BJ (cell line): ENCODE measurements around the gene AJAP1. TPM values are rescaled to one million over a fixed set of nuclear protein-coding genes. Genes with fewer than 3 reads are reported as not detected.

Source experiments
- CTCF ChIA-PET: fragments of 350-600 bp; formaldehyde crosslinking; extraction: SDS; loops from one replicate; lab custom pipeline; 2021; ENCODE audit warnings: antibody characterized with exemption, inconsistent platforms; lab: Yijun Ruan, JAX
- POLR2A ChIA-PET: fragments of 300-600 bp; sonication (Branson Sonifier 250); formaldehyde crosslinking; extraction: SDS; loops from one replicate; lab custom pipeline; 2021; ENCODE audit warnings: antibody characterized with exemption; lab: Charles Lee
- DNase-seq: peaks from one replicate; pipeline ENCODE4 v3.0.0-alpha.2; 2011; ENCODE audit warnings: low read depth
- H3K27me3 ChIP-seq: 2 replicates; pipeline ENCODE4 v1.6.0; 2011; ENCODE audit warnings: low read length; ENCODE audit not compliant: control insufficient read depth, insufficient read depth
- H3K36me3 ChIP-seq: 2 replicates; pipeline ENCODE4 v1.5.1; 2011; ENCODE audit warnings: low read length; ENCODE audit not compliant: control insufficient read depth, insufficient read depth
- H3K4me3 ChIP-seq: 2 replicates; pipeline ENCODE4 v1.5.1; 2011; ENCODE audit warnings: low read depth, mild to moderate bottlenecking, control low read depth, low read length
- polyA plus RNA-seq: library from polyadenylated mRNA; depleted of rRNA; stranded (reverse); fragments of >200 nt; gene quantifications from 2 replicates; pipeline ENCODE4 v1.2.3, GENCODE V29; 2011
- TF ChIP-seq, protein P1 (sequence below): IDR thresholded peaks from 2 replicates; pipeline ENCODE4 v1.5.1; 2011; ENCODE audit warnings: low read depth, mild to moderate bottlenecking, control low read depth, inconsistent platforms, low read length, moderate library complexity; ENCODE audit not compliant: insufficient read depth

AJAP1 gene
- polyA plus RNA-seq, 1 experiment = 0.80 TPM

DNA sequence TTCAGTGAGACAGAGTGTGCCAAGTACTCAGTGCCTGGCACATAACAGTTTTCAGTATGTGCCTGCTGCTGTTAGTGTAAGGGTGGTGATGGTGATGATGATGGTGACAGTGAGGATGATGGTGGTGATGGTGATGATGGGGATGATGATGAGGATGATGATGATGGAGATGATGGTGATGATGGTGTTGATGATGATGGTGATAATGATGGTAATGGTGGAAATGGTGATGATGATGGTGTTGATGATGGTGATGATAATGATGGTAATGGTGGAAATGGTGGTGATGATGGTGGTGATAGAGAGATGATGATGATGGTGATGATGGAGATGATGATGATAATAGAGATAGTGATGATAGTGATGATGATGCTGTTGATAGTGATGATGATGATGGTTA is 62.0 kb downstream of the AJAP1 start:
- ChIA-PET POLR2A (no interaction called here), CTCF (no interaction called here)
- no peak overlapping the region for H3K4me3 ChIP-seq
- H3K36me3 ChIP-seq = no peaks in the 10 kb centered on the region
- no peak for DNase-seq
- no peaks in the 10 kb centered on the region for H3K27me3 ChIP-seq
- TF ChIP-seq, protein P1, sequence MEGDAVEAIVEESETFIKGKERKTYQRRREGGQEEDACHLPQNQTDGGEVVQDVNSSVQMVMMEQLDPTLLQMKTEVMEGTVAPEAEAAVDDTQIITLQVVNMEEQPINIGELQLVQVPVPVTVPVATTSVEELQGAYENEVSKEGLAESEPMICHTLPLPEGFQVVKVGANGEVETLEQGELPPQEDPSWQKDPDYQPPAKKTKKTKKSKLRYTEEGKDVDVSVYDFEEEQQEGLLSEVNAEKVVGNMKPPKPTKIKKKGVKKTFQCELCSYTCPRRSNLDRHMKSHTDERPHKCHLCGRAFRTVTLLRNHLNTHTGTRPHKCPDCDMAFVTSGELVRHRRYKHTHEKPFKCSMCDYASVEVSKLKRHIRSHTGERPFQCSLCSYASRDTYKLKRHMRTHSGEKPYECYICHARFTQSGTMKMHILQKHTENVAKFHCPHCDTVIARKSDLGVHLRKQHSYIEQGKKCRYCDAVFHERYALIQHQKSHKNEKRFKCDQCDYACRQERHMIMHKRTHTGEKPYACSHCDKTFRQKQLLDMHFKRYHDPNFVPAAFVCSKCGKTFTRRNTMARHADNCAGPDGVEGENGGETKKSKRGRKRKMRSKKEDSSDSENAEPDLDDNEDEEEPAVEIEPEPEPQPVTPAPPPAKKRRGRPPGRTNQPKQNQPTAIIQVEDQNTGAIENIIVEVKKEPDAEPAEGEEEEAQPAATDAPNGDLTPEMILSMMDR = no peak

DNA sequence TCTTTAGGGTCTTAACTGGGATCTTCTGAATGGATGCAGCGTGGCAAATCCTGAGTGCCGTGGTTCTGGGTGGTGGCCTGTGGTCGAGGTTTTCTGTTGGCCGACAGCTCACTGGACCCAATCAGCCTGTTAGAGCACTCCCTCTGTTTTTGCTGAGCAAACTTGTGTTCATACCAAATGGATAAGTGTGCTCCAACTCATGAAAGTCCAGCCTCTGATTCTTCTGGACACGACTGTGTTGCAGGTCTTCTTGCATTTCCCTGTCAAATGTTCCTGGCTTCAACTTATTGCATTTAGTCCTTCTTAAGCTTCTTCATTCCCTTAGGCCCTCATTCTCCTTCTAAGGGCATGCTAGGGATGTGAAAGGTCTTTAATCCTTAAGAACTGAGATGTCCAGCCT is 63.7 kb downstream of the AJAP1 start:
- H3K36me3 ChIP-seq = no peaks in the 10 kb centered on the region
- no peaks in the 10 kb centered on the region for H3K27me3 ChIP-seq
- TF ChIP-seq, protein P1 = no peak
- DNase-seq = no peak
- no peak overlapping the region for H3K4me3 ChIP-seq
- ChIA-PET POLR2A (no interaction called here), CTCF (no interaction called here)

DNA sequence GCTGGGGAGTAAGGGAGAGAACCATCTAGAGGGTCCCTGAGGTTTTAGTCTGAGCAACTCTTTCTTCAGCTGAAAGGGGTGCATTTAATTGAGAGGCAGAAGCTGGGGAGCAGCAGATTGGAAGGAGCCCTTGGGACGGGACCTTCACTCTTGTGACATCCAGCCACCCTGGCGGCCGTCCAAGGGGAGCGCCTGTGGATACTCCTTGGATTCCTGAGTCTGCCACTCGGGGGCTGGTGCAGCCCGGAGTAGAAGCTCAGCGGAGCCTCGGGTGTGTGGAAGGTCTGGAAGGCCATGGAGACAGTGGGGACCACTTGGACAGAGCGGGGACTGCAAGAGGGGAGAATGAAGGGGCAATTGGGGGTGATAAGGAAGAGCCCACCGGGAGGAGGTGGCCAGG is 68.7 kb downstream of the AJAP1 start:
- H3K36me3 ChIP-seq = no peaks in the 10 kb centered on the region
- POLR2A ChIA-PET = no interaction called here
- TF ChIP-seq, protein P1 = no peak
- CTCF ChIA-PET = no interaction called here
- DNase-seq = no peak
- H3K4me3 ChIP-seq = no peak overlapping the region
- H3K27me3 ChIP-seq = no peaks in the 10 kb centered on the region

DNA sequence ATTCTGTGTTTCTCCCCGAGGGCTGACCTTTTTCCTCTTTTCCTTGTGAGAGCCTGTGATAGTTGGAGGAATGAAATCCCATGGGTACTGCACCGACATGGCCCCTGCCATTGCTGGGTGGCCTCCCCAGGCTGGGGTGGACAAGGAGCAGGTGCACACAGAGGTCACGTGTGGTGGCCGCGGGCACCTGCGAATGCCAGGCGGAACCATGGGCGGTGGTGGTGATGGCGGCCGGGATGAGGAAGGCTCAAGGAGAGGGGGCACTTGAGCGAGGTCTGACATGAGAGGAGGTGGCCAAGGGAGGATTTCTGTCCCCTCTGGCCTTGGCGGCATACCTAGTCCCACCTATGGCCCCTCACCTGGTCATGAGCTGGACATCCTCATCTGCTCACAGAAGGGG is 69.6 kb downstream of the AJAP1 start:
- ChIA-PET POLR2A (no interaction called here), CTCF (no interaction called here)
- DNase-seq = no peak
- TF ChIP-seq, protein P1 = no peak
- Histone ChIP-seq H3K27me3 (no peaks in the 10 kb centered on the region), H3K36me3 (no peaks in the 10 kb centered on the region), H3K4me3 (no peak overlapping the region)

DNA sequence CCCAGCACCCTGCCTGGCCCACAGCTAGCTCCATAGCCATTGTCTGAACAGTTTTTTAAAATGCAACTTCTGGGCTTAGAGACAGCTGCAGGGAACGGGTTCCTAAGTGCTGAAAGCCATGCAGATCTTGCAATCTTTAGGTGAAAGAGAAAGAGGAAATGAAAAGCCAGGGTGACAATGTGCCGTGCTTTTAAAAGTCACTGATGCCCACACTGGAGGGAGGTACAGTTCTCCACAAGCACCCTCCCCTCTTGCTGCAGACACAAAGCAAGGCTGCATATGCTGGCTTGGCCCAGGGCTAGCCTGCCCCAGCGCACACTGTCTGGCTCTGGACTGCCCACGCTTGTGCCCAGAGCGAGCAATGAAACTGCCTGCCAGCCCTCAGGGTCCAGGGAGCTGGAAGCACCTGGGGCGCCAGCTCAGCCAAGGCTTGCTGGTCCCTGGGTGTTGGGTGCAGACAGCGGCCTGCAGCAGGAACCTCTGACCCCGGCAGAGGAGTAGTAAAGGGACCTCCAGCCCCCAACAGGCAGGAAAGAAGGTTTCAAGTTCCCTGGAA is 70.4 kb downstream of the AJAP1 start:
- H3K4me3 ChIP-seq = no peak overlapping the region
- no peak for DNase-seq
- no peaks in the 10 kb centered on the region for H3K27me3 ChIP-seq
- TF ChIP-seq, protein P1 = no peak
- POLR2A ChIA-PET = no interaction called here
- CTCF ChIA-PET = no interaction called here
- H3K36me3 ChIP-seq = no peaks in the 10 kb centered on the region
